ENCODE measurements around the gene C4B.
"Not testable (repeated sequence)": the region's sequence is repeated elsewhere in the genome, so short reads cannot be mapped to it uniquely, and the experiment has no call there.

The C4B gene

DNA sequence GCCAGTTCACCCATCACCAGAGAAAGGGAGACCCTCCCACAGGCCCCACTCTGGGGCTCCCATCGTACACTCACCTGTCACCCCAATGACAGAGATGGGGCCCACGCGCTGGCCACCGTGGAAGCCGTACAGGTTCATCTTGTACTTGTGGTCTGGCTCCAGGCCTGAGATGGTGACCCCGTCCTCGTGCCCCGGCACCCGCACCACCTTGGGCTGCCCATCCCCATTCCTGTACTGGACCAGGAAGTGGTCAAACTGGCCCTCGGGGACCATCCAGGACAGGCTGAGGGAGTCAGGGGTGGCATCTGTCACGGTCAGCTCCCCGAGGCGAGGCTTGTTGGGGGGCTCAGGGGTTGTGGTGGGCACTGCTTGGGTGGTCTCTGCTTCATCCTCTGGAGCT is 38.7 kb downstream of the C4B start:
- not testable (repeated sequence) for DNase-seq (ENCODE audit: low read depth)

GRCh38 chr6:32055756-32056155 is 41.2 kb downstream of the C4B start:
- DNase-seq (ENCODE audit: low read depth): not testable (repeated sequence)

GRCh38 chr6:32056254-32056653 is 41.7 kb downstream of the C4B start:
- DNase-seq (ENCODE audit: low read depth): no peak

- no peak for DNase-seq (ENCODE audit: low read depth)
Measured at GRCh38 chr6:32057966-32058365, 43.4 kb downstream of the C4B start.

DNA sequence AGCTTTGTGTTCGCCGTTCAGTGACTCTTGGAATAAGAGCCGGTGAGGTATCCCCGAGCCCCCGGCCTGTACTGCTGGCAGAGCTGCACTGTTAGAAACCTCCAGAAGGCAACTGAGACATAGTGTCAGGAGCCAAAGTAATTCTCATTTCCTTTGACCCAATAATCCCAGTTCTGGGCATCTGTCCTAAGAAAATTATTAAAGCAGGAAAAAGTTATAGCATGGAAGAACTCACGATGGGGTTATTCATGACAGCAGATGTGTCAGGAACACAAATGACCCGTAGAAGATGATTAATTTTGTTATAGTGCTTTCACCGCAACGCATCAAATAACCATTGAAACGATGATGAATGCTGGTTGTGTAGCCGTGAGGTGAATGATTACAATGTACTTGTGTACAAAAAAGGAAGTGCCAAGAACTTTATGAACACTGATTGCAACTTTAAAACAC is 43.9 kb downstream of the C4B start:
- no peak for DNase-seq (ENCODE audit: low read depth)

DNA sequence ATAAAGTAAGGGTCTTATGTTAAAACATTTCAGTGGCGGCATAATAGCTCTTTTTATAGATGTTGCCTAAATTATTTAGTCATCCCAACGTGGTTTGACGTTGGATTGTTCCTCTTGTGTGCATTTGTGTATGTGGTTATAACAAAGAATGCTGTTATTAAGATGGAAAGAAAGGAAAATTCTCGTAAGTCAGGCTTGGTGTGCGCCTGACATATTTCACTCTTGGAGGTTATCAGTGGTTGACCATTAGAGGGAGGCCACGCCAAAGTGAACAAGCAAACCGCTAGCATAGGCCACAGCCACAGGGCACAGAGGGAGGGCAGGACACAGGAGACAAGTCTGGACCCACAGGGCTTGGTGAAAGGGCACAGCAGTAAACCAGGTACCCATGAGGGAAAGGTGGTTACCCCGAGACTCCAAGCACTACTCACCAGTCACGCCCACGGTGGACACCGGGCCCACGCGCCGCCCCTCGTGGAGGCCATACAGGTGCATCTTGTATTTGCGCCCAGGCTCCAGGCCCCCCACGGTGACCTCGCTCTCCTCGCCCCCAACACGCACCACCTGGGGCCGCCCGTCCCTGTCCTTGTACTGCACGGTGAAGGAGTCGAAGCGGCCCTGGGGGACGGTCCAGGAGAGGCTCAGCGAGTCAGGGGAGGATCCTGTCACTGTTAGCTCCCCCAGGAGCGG is 46.5 kb downstream of the C4B start:
- DNase-seq (ENCODE audit: low read depth): no peak

DNA sequence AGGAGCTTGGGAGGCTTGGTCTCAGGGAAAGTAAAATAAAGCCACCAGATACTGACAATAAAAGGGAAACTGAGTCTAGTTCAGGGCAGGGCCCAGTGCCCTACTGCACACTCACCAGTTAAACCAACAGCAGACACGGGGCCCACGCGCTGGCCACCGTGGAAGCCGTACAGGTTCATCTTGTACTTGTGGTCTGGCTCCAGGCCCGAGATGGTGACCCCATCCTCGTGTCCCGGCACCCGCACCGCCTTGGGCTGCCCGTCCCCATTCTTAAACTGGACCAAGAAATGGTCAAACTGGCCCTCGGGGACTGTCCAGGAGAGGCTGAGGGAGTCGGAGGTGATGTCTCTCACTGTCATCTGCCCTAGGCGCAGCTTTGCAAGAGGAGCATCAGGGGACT is 50.1 kb downstream of the C4B start:
- no peak for DNase-seq (ENCODE audit: low read depth)

DNA sequence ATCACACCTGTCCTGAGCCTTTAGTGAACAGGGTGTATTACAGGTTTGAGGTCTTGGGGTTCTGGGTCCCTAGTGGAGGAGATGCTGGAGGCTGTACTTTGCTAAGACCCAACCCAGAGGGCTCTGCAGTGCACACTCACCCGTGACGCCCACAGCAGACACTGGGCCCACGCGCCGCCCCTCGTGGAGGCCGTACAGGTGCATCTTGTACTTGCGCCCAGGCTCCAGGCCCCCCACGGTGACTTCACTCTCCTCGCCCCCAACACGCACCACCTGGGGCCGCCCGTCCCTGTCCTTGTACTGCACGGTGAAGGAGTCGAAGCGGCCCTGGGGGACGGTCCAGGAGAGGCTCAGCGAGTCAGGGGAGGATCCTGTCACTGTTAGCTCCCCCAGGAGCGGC is 52.9 kb downstream of the C4B start:
- not testable (repeated sequence) for DNase-seq (ENCODE audit: low read depth)

DNA sequence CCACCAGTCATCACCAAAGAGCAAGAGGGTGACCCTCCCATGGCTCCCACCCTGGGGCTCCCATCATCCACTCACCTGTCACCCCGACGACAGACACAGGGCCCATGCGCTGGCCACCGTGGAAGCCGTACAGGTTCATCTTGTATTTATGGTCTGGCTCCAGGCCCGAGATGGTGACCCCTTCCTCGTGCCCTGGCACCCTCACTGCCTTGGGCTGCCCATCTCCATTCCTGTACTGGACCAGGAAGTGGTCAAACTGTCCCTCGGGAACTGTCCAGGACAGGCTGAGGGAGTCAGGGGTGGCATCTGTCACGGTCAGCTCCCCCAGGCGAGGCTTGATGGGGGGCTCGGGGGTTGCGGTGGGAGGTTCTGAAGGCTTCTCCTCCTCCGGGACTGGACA is 53.7 kb downstream of the C4B start:
- not testable (repeated sequence) for DNase-seq (ENCODE audit: low read depth)

- DNase-seq (ENCODE audit: low read depth): no peak
Measured at GRCh38 chr6:32068867-32069266, 54.3 kb downstream of the C4B start.

DNA sequence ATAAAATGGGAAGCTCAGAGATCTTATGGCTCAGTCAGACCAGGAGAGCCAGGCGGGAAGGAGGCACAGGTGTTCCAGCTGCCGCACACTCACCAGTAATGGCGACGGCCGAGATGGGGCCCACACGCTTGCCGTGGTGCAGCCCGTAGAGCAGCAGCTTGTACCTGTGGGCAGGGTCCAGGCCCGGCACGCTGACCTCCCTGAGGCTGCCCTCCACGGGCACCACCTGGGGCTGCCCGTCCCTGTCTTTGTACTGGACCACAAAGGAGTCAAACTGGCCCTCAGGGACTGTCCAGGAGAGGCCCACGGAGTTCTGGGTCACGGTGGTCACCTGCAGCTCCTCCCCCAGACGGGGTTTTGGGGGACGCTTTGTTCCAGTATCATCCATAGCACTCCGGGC is 54.9 kb downstream of the C4B start:
- no peak for DNase-seq (ENCODE audit: low read depth)

DNA sequence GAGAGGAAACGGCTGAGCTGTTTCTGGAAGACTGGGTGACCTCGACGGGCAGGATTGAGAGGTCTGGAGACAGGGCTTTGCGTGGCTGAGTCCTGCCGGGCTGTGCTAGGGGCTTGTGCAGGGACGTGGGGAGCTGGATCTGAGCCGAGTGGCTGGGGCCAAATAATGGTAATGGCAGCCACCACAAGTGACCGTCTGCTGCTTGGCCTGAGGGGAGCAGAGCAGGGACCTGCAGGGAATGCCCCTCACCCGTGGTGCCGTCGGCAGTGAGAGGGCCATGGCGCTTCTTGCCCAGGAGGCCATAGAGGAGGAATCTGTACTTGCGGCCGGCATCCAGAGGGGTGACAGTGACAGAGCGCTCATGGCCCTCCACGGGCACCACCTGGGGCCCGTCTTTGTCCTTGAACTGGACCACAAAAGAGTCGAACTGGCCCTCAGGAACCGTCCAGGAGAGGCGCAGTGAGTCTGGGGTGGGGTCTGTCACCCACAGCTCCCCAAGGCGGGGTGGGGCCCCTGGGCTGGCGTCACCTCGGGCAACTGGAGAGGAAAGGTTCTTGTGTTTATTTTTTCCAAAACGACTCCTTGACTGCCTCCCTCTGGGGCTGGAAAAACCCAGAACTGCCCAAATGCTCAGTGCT is 55.4 kb downstream of the C4B start:
- no peak for DNase-seq (ENCODE audit: low read depth)

DNA sequence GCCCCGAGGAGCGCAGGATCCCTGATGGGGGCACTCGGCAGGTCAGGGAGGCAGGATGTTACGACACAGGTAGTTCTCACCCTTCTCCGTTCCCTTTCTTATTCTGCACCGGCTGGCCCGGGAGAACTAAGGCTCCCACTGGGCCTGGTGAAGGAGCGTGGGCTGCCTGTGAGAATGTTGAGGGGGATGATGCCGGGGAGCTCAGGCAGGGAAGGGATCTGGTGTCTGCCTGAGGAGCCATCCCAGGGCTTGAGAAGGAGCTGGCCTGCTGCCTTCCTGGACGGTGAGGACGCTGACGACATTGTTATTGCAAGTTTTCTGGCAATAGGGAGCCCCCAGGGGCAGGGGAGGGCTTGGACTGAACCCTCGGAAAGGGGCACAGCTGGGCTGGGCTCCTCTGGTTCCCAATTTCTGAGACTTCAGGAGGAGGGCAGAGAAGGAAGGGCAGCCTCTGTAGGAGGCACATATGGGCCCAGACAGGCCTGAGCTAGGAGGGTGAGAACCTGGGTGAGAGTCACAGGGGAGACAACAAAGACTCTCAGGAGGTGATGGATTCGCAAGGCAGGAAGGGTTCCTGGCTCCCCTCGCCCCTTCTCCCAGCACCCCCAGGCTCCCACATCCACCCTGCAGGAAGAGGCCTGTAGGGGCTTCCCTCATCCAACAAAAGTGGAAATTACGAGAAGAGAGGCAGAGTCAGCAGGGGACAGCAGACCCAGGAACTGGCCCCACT is 56.4 kb downstream of the C4B start:
- no peak for DNase-seq (ENCODE audit: low read depth)

DNA sequence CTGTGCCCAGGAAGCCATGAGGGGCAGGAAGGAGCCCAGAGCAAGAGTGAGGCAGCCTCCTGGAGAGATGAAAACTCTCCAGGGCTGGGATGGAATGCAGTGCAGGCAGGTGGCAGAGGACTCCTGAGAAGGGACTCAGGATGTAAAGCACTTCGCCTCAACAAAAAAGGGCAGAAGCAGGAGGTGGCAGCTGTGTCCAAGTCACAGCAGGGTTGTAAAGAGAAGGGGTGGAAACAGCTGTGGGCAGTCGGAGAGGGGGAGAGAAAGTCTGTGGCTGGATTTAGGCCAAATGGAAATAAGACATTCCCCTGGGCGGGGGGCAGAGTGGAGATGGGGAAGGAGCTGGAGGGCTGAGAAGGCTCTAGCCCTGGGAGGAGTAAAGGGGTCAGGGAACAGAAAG is 58.5 kb downstream of the C4B start:
- DNase-seq (ENCODE audit: low read depth): no peak

DNA sequence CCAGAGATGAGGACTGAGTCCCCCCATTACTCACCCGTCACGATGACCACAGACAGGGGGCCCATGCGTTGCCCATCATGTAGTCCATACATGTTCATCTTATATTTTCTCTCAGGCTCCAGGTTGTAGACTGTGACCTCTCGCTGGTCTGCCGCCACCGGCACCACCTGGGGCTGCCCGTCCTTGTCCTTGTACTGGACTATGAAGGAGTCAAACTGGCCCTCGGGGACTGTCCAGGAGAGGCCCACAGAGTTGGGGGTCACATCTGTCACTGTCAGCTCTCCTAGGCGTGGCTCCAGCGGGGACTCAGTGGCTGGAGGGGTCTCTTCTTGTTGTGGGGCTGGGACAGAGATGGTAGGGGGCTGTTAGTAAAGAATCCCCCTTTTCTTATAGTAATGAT is 59.0 kb downstream of the C4B start:
- no peak for DNase-seq (ENCODE audit: low read depth)

DNA sequence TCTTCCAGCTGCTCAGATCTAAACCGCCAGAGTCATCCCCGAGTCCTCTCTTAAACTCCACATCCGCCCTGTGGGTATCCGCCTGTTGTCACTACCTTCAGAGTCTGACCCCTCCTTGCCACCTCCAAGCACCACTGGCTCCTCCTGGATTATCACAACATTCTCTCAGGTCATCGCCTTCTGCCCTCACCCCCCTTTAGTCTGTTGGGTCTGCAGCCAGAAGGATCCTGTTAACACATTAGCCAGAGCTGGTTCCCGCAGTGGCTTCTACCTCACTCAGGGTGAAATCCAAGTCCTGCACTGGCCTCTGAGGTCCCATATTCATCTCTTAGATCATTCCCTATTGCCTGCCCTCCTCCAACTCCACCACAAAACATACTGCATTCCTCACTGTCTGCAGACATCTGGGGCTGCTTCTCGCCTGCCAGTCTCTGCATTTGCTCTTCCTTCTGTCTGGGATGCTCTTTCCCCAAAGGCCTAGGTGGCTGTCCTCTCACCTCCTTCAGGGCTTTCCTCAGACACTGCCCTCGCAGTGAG is 60.5 kb downstream of the C4B start:
- DNase-seq (ENCODE audit: low read depth): no peak

GRCh38 chr6:32075781-32076180 is 61.2 kb downstream of the C4B start:
- no peak for DNase-seq (ENCODE audit: low read depth)

DNA sequence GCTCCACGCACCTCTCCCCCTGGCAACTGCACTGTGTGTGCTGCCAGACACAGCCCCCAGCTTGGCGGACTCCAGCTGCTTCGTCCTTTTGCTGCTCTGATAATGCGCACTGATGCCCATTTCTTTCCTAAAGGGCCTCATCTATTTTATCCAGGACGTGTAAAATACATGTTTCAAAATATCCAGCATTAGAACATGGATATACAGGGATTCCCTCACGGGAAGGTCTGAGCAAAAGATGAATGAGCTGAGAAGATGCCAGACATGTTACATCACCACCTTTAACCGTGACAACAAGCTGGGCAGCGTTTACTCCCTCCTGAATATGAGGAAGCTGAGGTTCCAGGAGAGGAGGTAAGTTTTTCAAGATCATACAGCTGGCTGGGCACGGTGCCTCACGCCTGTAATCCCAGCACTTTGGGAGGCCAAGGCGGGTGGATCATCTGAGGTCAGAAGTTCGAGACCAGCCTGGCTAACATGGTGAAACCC is 61.8 kb downstream of the C4B start:
- DNase-seq (ENCODE audit: low read depth): no peak

GRCh38 chr6:32079566-32080290 is 65.1 kb downstream of the C4B start:
- DNase-seq (ENCODE audit: low read depth): no peak

DNA sequence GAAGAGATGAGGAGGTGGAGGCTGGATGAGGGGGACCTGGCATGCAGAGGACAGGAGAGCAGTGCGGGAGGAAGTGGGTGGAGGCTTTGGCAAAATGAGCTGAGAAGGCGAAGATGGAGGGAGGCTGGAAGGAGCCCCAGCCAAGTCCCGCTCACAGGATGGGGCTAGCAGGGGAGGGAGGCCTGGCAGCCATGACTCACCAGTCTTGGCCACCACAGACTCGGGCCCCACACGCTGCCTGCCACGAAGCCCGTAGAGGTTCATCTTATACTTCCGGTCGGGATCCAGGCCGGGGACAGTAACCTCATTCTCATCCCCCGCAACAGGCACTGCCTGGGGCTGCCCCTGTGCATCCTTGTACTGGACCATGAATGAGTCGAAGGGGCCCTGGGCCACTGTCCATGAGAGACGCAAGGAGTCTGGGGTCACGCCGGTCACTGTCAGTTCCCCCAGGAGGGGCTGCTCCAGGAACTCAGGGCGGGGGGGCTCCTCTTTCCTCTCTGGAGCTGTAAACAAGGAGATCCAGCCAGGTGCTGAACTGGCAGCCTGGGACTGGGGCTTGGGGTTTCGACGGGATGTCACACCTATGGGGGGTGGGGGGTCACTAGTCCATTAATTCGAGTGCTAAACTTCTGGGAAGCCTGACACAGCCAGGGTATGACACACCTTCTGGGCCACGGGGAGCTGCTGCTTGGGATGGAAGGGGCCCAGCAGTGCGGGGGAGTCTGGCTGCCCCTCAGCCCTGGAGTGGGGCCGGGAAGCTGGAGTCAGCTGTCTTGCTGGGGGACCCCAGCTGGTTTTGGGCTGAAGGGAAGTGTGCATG is 66.8 kb downstream of the C4B start:
- no peak for DNase-seq (ENCODE audit: low read depth)

DNA sequence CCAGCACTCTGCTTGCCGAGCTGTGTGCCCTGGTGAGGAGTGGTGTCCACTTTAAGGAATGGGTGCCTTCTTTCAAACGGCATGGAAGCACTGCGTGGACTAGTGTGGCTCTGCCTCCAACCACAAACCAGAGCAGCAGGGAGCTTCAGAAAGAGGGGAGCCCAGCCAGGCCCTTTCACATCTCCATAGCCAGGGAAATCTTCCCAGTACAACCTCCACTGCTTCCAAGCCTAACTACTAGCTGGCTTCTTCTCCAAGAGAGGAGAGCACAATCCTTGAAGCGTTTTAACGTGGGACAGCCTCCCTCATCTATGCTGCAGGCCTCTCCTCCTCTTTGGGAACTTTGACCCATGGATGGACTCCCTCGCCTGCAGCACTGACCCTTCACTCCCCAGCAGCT is 67.9 kb downstream of the C4B start:
- DNase-seq (ENCODE audit: low read depth): no peak
